GM18861 (cell line): ENCODE data around the gene EXOC2.
A peak's percentile ranks its signal among the peaks of the same experiment; 100 is the strongest.

Experiments
- ATAC-seq: cut with Tn5 transposase; IDR thresholded peaks from one replicate; pipeline ENCODE4 v1.9.1; 2021; ENCODE audit not compliant: unreplicated experiment

The EXOC2 gene

GRCh38 chr6:692858-693722 lies at the start of gene EXOC2:
TSS of gene EXOC2 (minus strand) at chr6:693139. CDS start at chr6:637818, 55,321 bp downstream.
- ATAC-seq = peak; percentile 88

GRCh38 chr6:741410-742339 lies 48.7 kb upstream of the EXOC2 start:
- ATAC-seq = no peak

GRCh38 chr6:736657-737446 lies 43.9 kb upstream of the EXOC2 start:
- ATAC-seq = no peak

GRCh38 chr6:733431-734219 lies 40.7 kb upstream of the EXOC2 start:
- no peak for ATAC-seq

- no peak for ATAC-seq
Measured at GRCh38 chr6:731924-732323, 39.0 kb upstream of the EXOC2 start.

GRCh38 chr6:729606-730320 lies 36.8 kb upstream of the EXOC2 start:
- no peak for ATAC-seq

GRCh38 chr6:727856-728255 lies 34.9 kb upstream of the EXOC2 start:
- ATAC-seq = no peak

- ATAC-seq = no peak
Measured at GRCh38 chr6:723540-723939, 30.6 kb upstream of the EXOC2 start.

- ATAC-seq = no peak
Measured at GRCh38 chr6:722608-723007, 29.7 kb upstream of the EXOC2 start.

GRCh38 chr6:722077-722524 lies 29.2 kb upstream of the EXOC2 start:
- ATAC-seq = no peak

GRCh38 chr6:718345-718744 lies 25.4 kb upstream of the EXOC2 start:
- ATAC-seq = no peak

GRCh38 chr6:717135-717534 lies 24.2 kb upstream of the EXOC2 start:
- no peak for ATAC-seq

- ATAC-seq = no peak
Measured at GRCh38 chr6:715709-716491, 23.0 kb upstream of the EXOC2 start.

GRCh38 chr6:714100-714499 lies 21.2 kb upstream of the EXOC2 start:
- no peak for ATAC-seq

GRCh38 chr6:713351-713750 lies 20.4 kb upstream of the EXOC2 start:
- ATAC-seq = no peak

- ATAC-seq = no peak
Measured at GRCh38 chr6:712805-713204, 19.9 kb upstream of the EXOC2 start.

- no peak for ATAC-seq
Measured at GRCh38 chr6:711925-712324, 19.0 kb upstream of the EXOC2 start.

- peak; percentile 78 for ATAC-seq
Measured at GRCh38 chr6:710601-711571, 17.9 kb upstream of the EXOC2 start.
